Mesenchymal stem cell (in vitro differentiated cells and primary cell): ENCODE data around the gene NDFIP1.

ENCODE experiments used
- DNase-seq: peaks from one replicate; pipeline ENCODE4 v3.0.0-alpha.2; 2013
- H2AFZ ChIP-seq: one replicate; pipeline ENCODE4 v1.6.1; 2013; ENCODE audit warnings: low read depth, mild to moderate bottlenecking, control low read depth, inconsistent platforms, low read length, moderate library complexity
- H2AK5ac ChIP-seq: 2 replicates; pipeline ENCODE4 v1.6.1; 2013; ENCODE audit warnings: low read length, moderate library complexity, mild to moderate bottlenecking, inconsistent platforms; ENCODE audit not compliant: severe bottlenecking
- H2BK120ac ChIP-seq: one replicate; pipeline ENCODE4 v1.6.1; 2013; ENCODE audit warnings: low read depth, mild to moderate bottlenecking, inconsistent platforms, low read length, moderate library complexity
- H2BK12ac ChIP-seq, 2 experiments: one replicate each; pipeline ENCODE4 v1.6.1; 2013; ENCODE audit warnings: inconsistent platforms in 2 of 2, low read length in 2 of 2, mild to moderate bottlenecking in 2 of 2, moderate library complexity in 2 of 2, control low read depth in 1 of 2
- H2BK15ac ChIP-seq: one replicate; pipeline ENCODE4 v1.6.1; 2013; ENCODE audit warnings: mild to moderate bottlenecking, low read depth, inconsistent platforms; ENCODE audit not compliant: poor library complexity, severe bottlenecking
- H2BK5ac ChIP-seq: 2 replicates; pipeline ENCODE4 v1.6.1; 2013; ENCODE audit warnings: low read depth, mild to moderate bottlenecking, low read length, control low read depth, inconsistent platforms; ENCODE audit not compliant: poor library complexity, severe bottlenecking
- H3K14ac ChIP-seq, 2 experiments: one replicate each; pipeline ENCODE4 v1.6.1; 2013; ENCODE audit warnings: inconsistent platforms in 2 of 2, low read length in 2 of 2, control low read depth in 1 of 2, mild to moderate bottlenecking in 1 of 2, moderate library complexity in 1 of 2
- H3K18ac ChIP-seq, 2 experiments: one replicate each; pipeline ENCODE4 v1.6.1; 2013; ENCODE audit warnings: inconsistent platforms in 2 of 2, low read length in 2 of 2, control low read depth in 1 of 2, low read depth in 1 of 2, mild to moderate bottlenecking in 1 of 2
- H3K23ac ChIP-seq, 2 experiments: one replicate each; pipeline ENCODE4 v1.6.1; 2013; ENCODE audit warnings: inconsistent platforms in 2 of 2, low read length in 2 of 2, mild to moderate bottlenecking in 2 of 2, moderate library complexity in 2 of 2, control low read depth in 1 of 2
- H3K27ac ChIP-seq: 2 replicates; pipeline ENCODE4 v1.5.1; 2013; ENCODE audit warnings: mild to moderate bottlenecking, moderate library complexity, low read length, control low read depth, inconsistent platforms; ENCODE audit not compliant: poor library complexity, severe bottlenecking
- H3K27me3 ChIP-seq, 2 experiments: 2 replicates each; pipeline versions ENCODE4 v1.6.1 to v1.7.0; 2013; ENCODE audit warnings: low read length in 2 of 2, mild to moderate bottlenecking in 2 of 2, moderate library complexity in 2 of 2, control low read depth in 1 of 2, inconsistent platforms in 1 of 2; ENCODE audit not compliant: control insufficient read depth in 1 of 2, insufficient read depth in 1 of 2
- H3K36me3 ChIP-seq, 2 experiments: 2 replicates each; pipeline versions ENCODE4 v1.6.1 to v1.7.0; 2013; ENCODE audit warnings: low read length in 2 of 2, control low read depth in 1 of 2, inconsistent platforms in 1 of 2, low read depth in 1 of 2, mild to moderate bottlenecking in 1 of 2; ENCODE audit not compliant: insufficient read depth in 2 of 2, control insufficient read depth in 1 of 2
- H3K4ac ChIP-seq, 2 experiments: one replicate each; pipeline ENCODE4 v1.6.1; 2013; ENCODE audit warnings: inconsistent platforms in 2 of 2, low read length in 2 of 2, mild to moderate bottlenecking in 2 of 2, moderate library complexity in 2 of 2, control low read depth in 1 of 2, low read depth in 1 of 2
- H3K4me1 ChIP-seq: 2 replicates; pipeline ENCODE4 v1.6.1; 2013; ENCODE audit warnings: low read depth, low read length, control low read depth; ENCODE audit not compliant: control insufficient read depth, insufficient read depth
- H3K4me2 ChIP-seq: 2 replicates; pipeline ENCODE4 v1.6.1; 2013; ENCODE audit warnings: low read length, mild to moderate bottlenecking, inconsistent platforms; ENCODE audit not compliant: poor library complexity, severe bottlenecking
- H3K4me3 ChIP-seq, 2 experiments: 2 replicates each; pipeline versions ENCODE4 v1.5.1 to v1.7.0; 2013; ENCODE audit warnings: low read length in 2 of 2, mild to moderate bottlenecking in 2 of 2, control low read depth in 1 of 2, low read depth in 1 of 2; ENCODE audit not compliant: insufficient read depth in 1 of 2
- H3K79me1 ChIP-seq: replicated peaks from 2 replicates; pipeline ENCODE4 v1.6.1; 2013; ENCODE audit warnings: mild to moderate bottlenecking, control low read depth, low read length, inconsistent platforms; ENCODE audit not compliant: poor library complexity, severe bottlenecking
- H3K9ac ChIP-seq: 2 replicates; pipeline ENCODE4 v1.7.0; 2013; ENCODE audit warnings: mild to moderate bottlenecking, low read length, moderate library complexity
- H3K9me3 ChIP-seq: 2 replicates; pipeline ENCODE4 v1.7.0; 2013; ENCODE audit warnings: mild to moderate bottlenecking, low read length; ENCODE audit not compliant: control insufficient read depth
- H4K8ac ChIP-seq: one replicate; pipeline ENCODE4 v1.6.1; 2013; ENCODE audit warnings: inconsistent platforms, mild to moderate bottlenecking, low read length, moderate library complexity
- H4K91ac ChIP-seq: one replicate; pipeline ENCODE4 v1.6.1; 2013; ENCODE audit warnings: mild to moderate bottlenecking, low read length, inconsistent platforms
- WGBS: methylation state at CpG from one replicate; pipeline ENCODE4 v1.1.7; 2013; ENCODE audit warnings: mixed read lengths; 5-methylcytosine and 5-hydroxymethylcytosine counted together

Gene NDFIP1

GRCh38 chr5:142065273-142065672 is 43.3 kb upstream of the NDFIP1 start:
- Histone ChIP-seq H2BK5ac (no peak overlapping the region), H3K4me3 (no peak overlapping the region), H3K4ac (no peak overlapping the region), H4K91ac (no peak overlapping the region), H2BK120ac (no peak overlapping the region), H3K36me3 (no peaks in the 10 kb centered on the region), H3K4me1 (peaks cover 9% of the 10 kb centered on the region), H3K9ac (no peak overlapping the region), H3K79me1 (no peaks in the 10 kb centered on the region), H2BK12ac (no peak overlapping the region), H3K4me2 (no peak overlapping the region), H3K27me3 (peaks cover 5 to 14% of the 10 kb centered on the region in 2 experiments), H2AFZ (no peak overlapping the region), H3K9me3 (no peaks in the 10 kb centered on the region), H3K18ac (no peak overlapping the region), H2AK5ac (no peak overlapping the region), H3K14ac (no peak overlapping the region), H3K23ac (no peak overlapping the region), H3K27ac (no peak overlapping the region), H2BK15ac (no peak overlapping the region), H4K8ac (no peak overlapping the region)
- peak; percentile 41 for DNase-seq
- 33% methylated on average over 1 of the region's 2 CpGs for WGBS

GRCh38 chr5:142069606-142070399 is 38.8 kb upstream of the NDFIP1 start:
- WGBS: 92% methylated on average over 3 of the region's 6 CpGs
- Histone ChIP-seq H2BK120ac (no peak overlapping the region), H3K4me2 (no peak overlapping the region), H4K91ac (no peak overlapping the region), H3K14ac (no peak overlapping the region), H3K23ac (no peak overlapping the region), H3K9me3 (no peaks in the 10 kb centered on the region), H3K27ac (no peak overlapping the region), H2AK5ac (no peak overlapping the region), H3K9ac (no peak overlapping the region), H3K27me3 (peaks cover 5 to 20% of the 10 kb centered on the region in 2 experiments), H3K4me3 (no peak overlapping the region), H3K4me1 (no peaks in the 10 kb centered on the region), H2BK12ac (no peak overlapping the region), H3K36me3 (no peaks in the 10 kb centered on the region), H4K8ac (no peak overlapping the region), H3K4ac (no peak overlapping the region), H3K18ac (no peak overlapping the region), H3K79me1 (no peaks in the 10 kb centered on the region), H2BK15ac (no peak overlapping the region), H2BK5ac (no peak overlapping the region), H2AFZ (no peak overlapping the region)
- DNase-seq: no peak

- Histone ChIP-seq H3K4me3 (no peak overlapping the region), H3K4me1 (no peaks in the 10 kb centered on the region), H2BK15ac (no peak overlapping the region), H3K9ac (no peak overlapping the region), H3K14ac (no peak overlapping the region), H3K27me3 (peaks cover 5 to 16% of the 10 kb centered on the region in 2 experiments), H2AK5ac (no peak overlapping the region), H2BK12ac (no peak overlapping the region), H3K4ac (no peak overlapping the region), H3K79me1 (no peaks in the 10 kb centered on the region), H4K91ac (no peak overlapping the region), H3K36me3 (no peaks in the 10 kb centered on the region), H2AFZ (no peak overlapping the region), H4K8ac (no peak overlapping the region), H2BK120ac (no peak overlapping the region), H3K23ac (no peak overlapping the region), H3K4me2 (no peak overlapping the region), H3K27ac (no peak overlapping the region), H3K18ac (no peak overlapping the region), H3K9me3 (no peaks in the 10 kb centered on the region), H2BK5ac (no peak overlapping the region)
- no peak for DNase-seq
Measured at GRCh38 chr5:142070734-142071133, 37.8 kb upstream of the NDFIP1 start.

GRCh38 chr5:142072488-142072887 is 36.1 kb upstream of the NDFIP1 start:
- H2BK12ac ChIP-seq: no peak overlapping the region

More at GRCh38 chr5:142072488-142072887, 36.1 kb upstream of the NDFIP1 start:
- no peaks in the 10 kb centered on the region for H3K9me3 ChIP-seq
- H4K91ac ChIP-seq: no peak overlapping the region
- no peak overlapping the region for H2BK15ac ChIP-seq
- H3K4me2 ChIP-seq: no peak overlapping the region
- H3K14ac ChIP-seq: no peak overlapping the region
- no peak overlapping the region for H3K4me3 ChIP-seq
- no peak overlapping the region for H3K27ac ChIP-seq
- H3K4me1 ChIP-seq: no peaks in the 10 kb centered on the region
- no peak overlapping the region for H4K8ac ChIP-seq
- H3K36me3 ChIP-seq: no peaks in the 10 kb centered on the region
- WGBS: 77% methylated on average over 3 of the region's 3 CpGs
- H3K4ac ChIP-seq: no peak overlapping the region
- H2AK5ac ChIP-seq: no peak overlapping the region
- no peak overlapping the region for H3K18ac ChIP-seq
- H3K23ac ChIP-seq: no peak overlapping the region
- H2BK5ac ChIP-seq: no peak overlapping the region
- no peak overlapping the region for H3K9ac ChIP-seq
- no peak for DNase-seq
- no peak overlapping the region for H2AFZ ChIP-seq
- no peaks in the 10 kb centered on the region for H3K79me1 ChIP-seq
- H3K27me3 ChIP-seq: peaks cover 5 to 14% of the 10 kb centered on the region in 2 experiments
- no peak overlapping the region for H2BK120ac ChIP-seq
